Measurements from ENCODE around the gene MLLT3.

MLLT3 gene

DNA sequence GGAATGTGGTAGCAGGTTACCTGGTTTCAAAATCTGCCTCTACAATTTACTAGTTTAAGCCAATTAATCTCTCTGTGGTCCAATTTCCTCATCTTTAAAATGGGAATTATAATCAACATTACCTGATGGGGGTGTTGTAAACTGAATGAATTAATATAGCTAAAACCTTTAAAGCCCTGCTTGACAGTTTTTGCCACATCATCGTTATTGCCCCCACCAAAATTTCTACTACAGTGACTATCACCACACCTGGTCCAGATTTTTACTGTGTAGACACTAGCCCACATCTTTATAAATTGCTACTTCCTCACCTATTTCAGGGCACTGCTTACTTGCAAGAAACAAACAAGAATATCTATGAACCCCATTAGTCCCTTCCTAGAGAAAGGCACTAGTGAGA lies 65.0 kb downstream of the MLLT3 start:
- in situ Hi-C loops (cut with HindIII; ENCODE audit: low sequenced_read_pairs) = no loop called here
- H3K4me3 ChIP-seq (ENCODE audit: low read depth, low read length) = no peak overlapping the region
- DNase-seq (ENCODE audit: low read depth, low spot score) = no peak
- TF ChIP-seq, protein P1, sequence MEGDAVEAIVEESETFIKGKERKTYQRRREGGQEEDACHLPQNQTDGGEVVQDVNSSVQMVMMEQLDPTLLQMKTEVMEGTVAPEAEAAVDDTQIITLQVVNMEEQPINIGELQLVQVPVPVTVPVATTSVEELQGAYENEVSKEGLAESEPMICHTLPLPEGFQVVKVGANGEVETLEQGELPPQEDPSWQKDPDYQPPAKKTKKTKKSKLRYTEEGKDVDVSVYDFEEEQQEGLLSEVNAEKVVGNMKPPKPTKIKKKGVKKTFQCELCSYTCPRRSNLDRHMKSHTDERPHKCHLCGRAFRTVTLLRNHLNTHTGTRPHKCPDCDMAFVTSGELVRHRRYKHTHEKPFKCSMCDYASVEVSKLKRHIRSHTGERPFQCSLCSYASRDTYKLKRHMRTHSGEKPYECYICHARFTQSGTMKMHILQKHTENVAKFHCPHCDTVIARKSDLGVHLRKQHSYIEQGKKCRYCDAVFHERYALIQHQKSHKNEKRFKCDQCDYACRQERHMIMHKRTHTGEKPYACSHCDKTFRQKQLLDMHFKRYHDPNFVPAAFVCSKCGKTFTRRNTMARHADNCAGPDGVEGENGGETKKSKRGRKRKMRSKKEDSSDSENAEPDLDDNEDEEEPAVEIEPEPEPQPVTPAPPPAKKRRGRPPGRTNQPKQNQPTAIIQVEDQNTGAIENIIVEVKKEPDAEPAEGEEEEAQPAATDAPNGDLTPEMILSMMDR (IDR thresholded peaks at IDR 0.05; ENCODE audit: low read depth, low read length) = no peak

DNA sequence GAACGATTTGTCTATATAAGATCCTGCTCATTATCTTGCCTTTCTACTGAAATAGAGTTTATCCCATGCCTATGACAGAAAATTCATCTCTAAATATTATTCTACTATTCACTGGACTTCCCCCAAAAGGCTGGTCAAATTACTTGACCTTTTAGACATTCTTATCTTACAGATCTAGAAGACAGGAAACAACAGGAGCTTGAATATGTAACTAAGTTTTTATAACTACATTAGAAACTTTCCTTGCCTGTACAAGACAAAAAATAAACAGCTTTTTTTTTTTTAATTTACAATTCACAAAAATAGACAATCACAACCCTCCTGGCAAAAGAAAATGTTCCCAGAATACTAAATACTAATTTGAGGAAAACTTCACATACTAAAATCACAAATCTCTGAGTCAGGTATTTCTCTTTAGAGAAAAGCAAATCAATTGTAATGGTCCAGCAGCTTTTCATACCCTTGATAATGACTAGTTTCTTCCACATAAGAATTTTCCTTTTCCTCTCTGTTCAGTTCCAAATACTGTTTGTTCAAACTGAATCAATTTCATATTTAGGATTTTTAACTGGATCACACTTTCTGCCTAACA lies 68.6 kb downstream of the MLLT3 start:
- in situ Hi-C loops (cut with HindIII; ENCODE audit: low sequenced_read_pairs) = no loop called here
- DNase-seq (ENCODE audit: low read depth, low spot score) = no peak
- no peak overlapping the region for H3K4me3 ChIP-seq (ENCODE audit: low read depth, low read length)
- TF ChIP-seq, protein P1 (IDR thresholded peaks at IDR 0.05; ENCODE audit: low read depth, low read length) = no peak

GRCh38 chr9:20552874-20553557 lies 69.3 kb downstream of the MLLT3 start:
- TF ChIP-seq, protein P1 (IDR thresholded peaks at IDR 0.05; ENCODE audit: low read depth, low read length) = no peak
- in situ Hi-C loops (cut with HindIII; ENCODE audit: low sequenced_read_pairs) = no loop called here
- H3K4me3 ChIP-seq (ENCODE audit: low read depth, low read length) = no peak overlapping the region
- peak; percentile 36 for DNase-seq (ENCODE audit: low read depth, low spot score)

- TF ChIP-seq, protein P1 (IDR thresholded peaks at IDR 0.05; ENCODE audit: low read depth, low read length) = no peak
- no peak for DNase-seq (ENCODE audit: low read depth, low spot score)
- in situ Hi-C loops (cut with HindIII; ENCODE audit: low sequenced_read_pairs) = no loop called here
- H3K4me3 ChIP-seq (ENCODE audit: low read depth, low read length) = no peak overlapping the region
Measured at GRCh38 chr9:20551835-20552234, 70.5 kb downstream of the MLLT3 start.

- in situ Hi-C loops (cut with HindIII; ENCODE audit: low sequenced_read_pairs) = no loop called here
- no peak overlapping the region for H3K4me3 ChIP-seq (ENCODE audit: low read depth, low read length)
- TF ChIP-seq, protein P1 (IDR thresholded peaks at IDR 0.05; ENCODE audit: low read depth, low read length) = no peak
- DNase-seq (ENCODE audit: low read depth, low spot score) = no peak
Measured at GRCh38 chr9:20551236-20551635, 71.1 kb downstream of the MLLT3 start.

DNA sequence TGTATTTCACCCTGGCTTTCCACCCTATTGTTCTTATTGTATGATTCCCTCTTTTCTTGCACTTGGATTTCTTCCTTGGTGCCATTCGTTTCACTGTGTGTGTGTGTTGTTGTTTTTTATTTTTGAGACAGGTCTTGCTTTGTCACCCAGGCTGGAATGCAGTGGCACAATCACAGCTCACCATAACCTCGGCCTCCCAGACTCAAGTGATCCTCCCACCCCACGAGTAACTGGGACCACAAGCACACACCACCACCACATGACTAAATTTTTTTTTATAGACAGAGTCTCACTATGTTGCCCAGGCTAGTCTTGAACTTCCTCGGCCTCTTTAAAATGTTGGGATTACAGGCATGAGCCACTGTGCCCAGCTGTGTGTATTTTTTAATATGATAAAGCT lies 72.0 kb downstream of the MLLT3 start:
- H3K4me3 ChIP-seq (ENCODE audit: low read depth, low read length) = no peak overlapping the region
- DNase-seq (ENCODE audit: low read depth, low spot score) = no peak
- in situ Hi-C loops (cut with HindIII; ENCODE audit: low sequenced_read_pairs) = no loop called here
- TF ChIP-seq, protein P1 (IDR thresholded peaks at IDR 0.05; ENCODE audit: low read depth, low read length) = no peak
